Iris pigment epithelial cell (primary cell): ENCODE results near the gene C11orf68.

Experiments used
- DNase-seq: peaks from one replicate; pipeline ENCODE4 v3.0.0-alpha.2; 2011; ENCODE audit warnings: low read depth

The C11orf68 gene

GRCh38 chr11:65871811-65872548 is 46.9 kb downstream of the C11orf68 start:
- DNase-seq = peak; percentile 54

GRCh38 chr11:65870706-65871681 is 47.9 kb downstream of the C11orf68 start:
- no peak for DNase-seq

- no peak for DNase-seq
These were observed 48.6 kb downstream of the C11orf68 start for GRCh38 chr11:65870307-65870658.

GRCh38 chr11:65869643-65870306 is 49.1 kb downstream of the C11orf68 start:
- DNase-seq = no peak

GRCh38 chr11:65868907-65869306 is 50.0 kb downstream of the C11orf68 start:
- no peak for DNase-seq

- no peak for DNase-seq
These were observed 50.7 kb downstream of the C11orf68 start for GRCh38 chr11:65868076-65868667.

GRCh38 chr11:65867284-65868071 is 51.4 kb downstream of the C11orf68 start:
- no peak for DNase-seq
